ENCODE measurements around the gene RPS29. TPM values are rescaled to one million over a fixed set of nuclear protein-coding genes. Genes with fewer than 3 reads are reported as not detected.
A peak's percentile ranks its signal among the peaks of the same experiment; 100 is the strongest.

RPS29 gene
- total RNA-seq, 1 experiment from 2014 or later, result 1,733 TPM

GRCh38 chr14:49617852-49618519, 31.8 kb upstream of the RPS29 start:
- DNase-seq, result no peak
- peaks cover 14% of the 10 kb centered on the region for H3K4me1 ChIP-seq
- peak overlapping the region; percentile 36 for H3K4me3 Mint-ChIP-seq (ENCODE audit: unreplicated experiment)
- BruUV-seq (replicated peaks), result no TSS peak
- peaks cover 74% of the 10 kb centered on the region for H3K36me3 Mint-ChIP-seq (ENCODE audit: insufficient read depth, unreplicated experiment)
- intact Hi-C loops (cut with micrococcal nuclease; ENCODE audit: unreplicated experiment), result no loop called here
- no peaks in the 10 kb centered on the region for H3K27me3 ChIP-seq (replicated peaks; ENCODE audit: control insufficient read depth, insufficient read depth, low read length)
- POLR2A ChIA-PET, result no interaction called here
- H3K9me3 ChIP-seq, result no peaks in the 10 kb centered on the region
- H3K36me3 ChIP-seq (ENCODE audit: control insufficient read depth, insufficient read depth, low read length), result no peaks in the 10 kb centered on the region
- TF ChIP-seq, protein P1, sequence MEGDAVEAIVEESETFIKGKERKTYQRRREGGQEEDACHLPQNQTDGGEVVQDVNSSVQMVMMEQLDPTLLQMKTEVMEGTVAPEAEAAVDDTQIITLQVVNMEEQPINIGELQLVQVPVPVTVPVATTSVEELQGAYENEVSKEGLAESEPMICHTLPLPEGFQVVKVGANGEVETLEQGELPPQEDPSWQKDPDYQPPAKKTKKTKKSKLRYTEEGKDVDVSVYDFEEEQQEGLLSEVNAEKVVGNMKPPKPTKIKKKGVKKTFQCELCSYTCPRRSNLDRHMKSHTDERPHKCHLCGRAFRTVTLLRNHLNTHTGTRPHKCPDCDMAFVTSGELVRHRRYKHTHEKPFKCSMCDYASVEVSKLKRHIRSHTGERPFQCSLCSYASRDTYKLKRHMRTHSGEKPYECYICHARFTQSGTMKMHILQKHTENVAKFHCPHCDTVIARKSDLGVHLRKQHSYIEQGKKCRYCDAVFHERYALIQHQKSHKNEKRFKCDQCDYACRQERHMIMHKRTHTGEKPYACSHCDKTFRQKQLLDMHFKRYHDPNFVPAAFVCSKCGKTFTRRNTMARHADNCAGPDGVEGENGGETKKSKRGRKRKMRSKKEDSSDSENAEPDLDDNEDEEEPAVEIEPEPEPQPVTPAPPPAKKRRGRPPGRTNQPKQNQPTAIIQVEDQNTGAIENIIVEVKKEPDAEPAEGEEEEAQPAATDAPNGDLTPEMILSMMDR (IDR thresholded peaks at IDR 0.05; ENCODE audit: insufficient read depth in 1 of 2, low read depth in 1 of 2, low read length in 1 of 2, severe bottlenecking in 1 of 2, unreplicated experiment in 1 of 2), result no peak
- H3K27ac Mint-ChIP-seq (ENCODE audit: unreplicated experiment), result peak overlapping the region; percentile 93
- peaks cover 16% of the 10 kb centered on the region for H3K4me1 Mint-ChIP-seq (ENCODE audit: low read depth, unreplicated experiment)
- no peak overlapping the region for H3K4me3 ChIP-seq (ENCODE audit: low read depth, low read length)
- CTCF ChIA-PET, result interaction anchor here (1.0 kb wide), 1 partner anchor 156 kb away, joined by 3 read pairs; no protein-coding TSS in a partner anchor
- H3K27me3 Mint-ChIP-seq (ENCODE audit: insufficient read depth, unreplicated experiment), result no peaks in the 10 kb centered on the region
- no peaks in the 10 kb centered on the region for H3K9me3 Mint-ChIP-seq (ENCODE audit: unreplicated experiment)

DNA sequence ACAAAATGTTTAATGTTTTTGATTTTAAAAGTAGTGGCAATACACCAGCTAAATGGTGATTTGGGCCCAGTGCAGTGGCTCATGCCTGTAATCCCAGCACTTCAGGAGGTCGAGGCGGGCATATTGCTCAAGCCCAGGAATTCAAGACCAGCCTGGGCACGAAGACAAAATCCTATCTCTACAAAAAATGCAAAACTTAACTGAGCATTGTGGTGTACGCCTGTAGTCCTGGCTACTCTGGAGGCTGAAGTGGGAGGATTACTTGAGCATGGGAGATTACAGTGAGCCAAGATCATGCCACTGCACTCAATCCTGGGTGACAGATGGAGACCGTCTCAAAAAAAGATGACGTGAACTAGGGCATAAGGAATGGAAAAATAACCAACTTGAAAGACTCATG, 29.6 kb upstream of the RPS29 start:
- H3K36me3 Mint-ChIP-seq (ENCODE audit: insufficient read depth, unreplicated experiment), result peaks cover 60% of the 10 kb centered on the region
- no peaks in the 10 kb centered on the region for H3K9me3 Mint-ChIP-seq (ENCODE audit: unreplicated experiment)
- TF ChIP-seq, protein P1 (IDR thresholded peaks at IDR 0.05; ENCODE audit: insufficient read depth in 1 of 2, low read depth in 1 of 2, low read length in 1 of 2, severe bottlenecking in 1 of 2, unreplicated experiment in 1 of 2), result no peak
- Histone ChIP-seq H3K27me3 (replicated peaks; ENCODE audit: control insufficient read depth, insufficient read depth, low read length) (no peaks in the 10 kb centered on the region), H3K4me3 (ENCODE audit: low read depth, low read length) (no peak overlapping the region), H3K4me1 (peaks cover 8% of the 10 kb centered on the region; the same call in 1 of the 2 replicates), H3K36me3 (ENCODE audit: control insufficient read depth, insufficient read depth, low read length) (no peaks in the 10 kb centered on the region), H3K9me3 (no peaks in the 10 kb centered on the region)
- H3K4me1 Mint-ChIP-seq (ENCODE audit: low read depth, unreplicated experiment), result peaks cover 16% of the 10 kb centered on the region
- no peaks in the 10 kb centered on the region for H3K27me3 Mint-ChIP-seq (ENCODE audit: insufficient read depth, unreplicated experiment)
- ChIA-PET CTCF (no interaction called here), POLR2A (no interaction called here)
- intact Hi-C loops (cut with micrococcal nuclease; ENCODE audit: unreplicated experiment), result no loop called here
- no peak for DNase-seq
- no peak overlapping the region for H3K4me3 Mint-ChIP-seq (ENCODE audit: unreplicated experiment)
- BruUV-seq (replicated peaks), result no TSS peak
- no peak overlapping the region for H3K27ac Mint-ChIP-seq (ENCODE audit: unreplicated experiment)

DNA sequence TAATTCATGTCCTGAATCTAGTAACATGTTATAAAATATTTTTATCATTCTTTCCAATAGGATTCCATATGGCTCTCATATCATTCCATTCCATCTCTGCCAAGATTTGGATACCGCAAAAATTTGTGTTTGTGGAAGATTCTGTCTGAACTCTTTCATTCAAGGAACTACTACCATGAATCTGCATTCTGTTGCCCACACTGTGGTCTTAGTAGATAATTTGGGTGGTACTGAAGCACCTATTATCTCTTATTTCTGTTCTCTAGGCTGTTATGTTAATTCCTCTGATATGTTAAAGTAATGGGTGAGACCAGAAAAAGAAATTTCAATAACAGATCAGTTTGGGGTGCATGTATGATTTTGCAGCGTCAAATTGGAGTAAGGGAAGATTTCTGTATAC, 28.0 kb upstream of the RPS29 start:
- intact Hi-C loops (cut with micrococcal nuclease; ENCODE audit: unreplicated experiment), result no loop called here
- CTCF ChIA-PET, result no interaction called here
- Mint-ChIP-seq H3K9me3 (ENCODE audit: unreplicated experiment) (no peaks in the 10 kb centered on the region), H3K27me3 (ENCODE audit: insufficient read depth, unreplicated experiment) (no peaks in the 10 kb centered on the region), H3K4me1 (ENCODE audit: low read depth, unreplicated experiment) (peaks cover 16% of the 10 kb centered on the region), H3K36me3 (ENCODE audit: insufficient read depth, unreplicated experiment) (peaks cover 60% of the 10 kb centered on the region), H3K4me3 (ENCODE audit: unreplicated experiment) (no peak overlapping the region), H3K27ac (ENCODE audit: unreplicated experiment) (no peak overlapping the region)
- Histone ChIP-seq H3K27me3 (replicated peaks; ENCODE audit: control insufficient read depth, insufficient read depth, low read length) (no peaks in the 10 kb centered on the region), H3K9me3 (no peaks in the 10 kb centered on the region), H3K4me3 (ENCODE audit: low read depth, low read length) (no peak overlapping the region), H3K4me1 (peaks cover 8% of the 10 kb centered on the region; the same call in 1 of the 2 replicates), H3K36me3 (ENCODE audit: control insufficient read depth, insufficient read depth, low read length) (no peaks in the 10 kb centered on the region)
- POLR2A ChIA-PET, result no interaction called here
- BruUV-seq (replicated peaks), result no TSS peak
- TF ChIP-seq, protein P1 (IDR thresholded peaks at IDR 0.05; ENCODE audit: insufficient read depth in 1 of 2, low read depth in 1 of 2, low read length in 1 of 2, severe bottlenecking in 1 of 2, unreplicated experiment in 1 of 2), result no peak
- DNase-seq, result no peak

All from Caco-2 (cell line).